Inflammatory macrophage (primary cell): Measurements from ENCODE around the gene IMPDH2.

Experiments used
- DNase-seq, 2 donors: peaks; one replicate each; pipeline ENCODE4 v3.0.0-alpha.2; 2020 to 2022

IMPDH2 gene

GRCh38 chr3:49005303-49005680 lies 23.9 kb downstream of the IMPDH2 start:
- DNase-seq, result no peak

- DNase-seq, result no peak
These were observed 24.6 kb downstream of the IMPDH2 start for GRCh38 chr3:49004352-49005302.

GRCh38 chr3:49001155-49001554 lies 28.0 kb downstream of the IMPDH2 start:
- DNase-seq, result no peak

GRCh38 chr3:48999085-48999858 lies 29.9 kb downstream of the IMPDH2 start:
- DNase-seq, result no peak

GRCh38 chr3:48997714-48998637 lies 31.2 kb downstream of the IMPDH2 start:
- no peak for DNase-seq

- DNase-seq, result no peak
These were observed 32.0 kb downstream of the IMPDH2 start for GRCh38 chr3:48997102-48997635.

- DNase-seq, result no peak
These were observed 32.6 kb downstream of the IMPDH2 start for GRCh38 chr3:48996640-48997039.

DNA sequence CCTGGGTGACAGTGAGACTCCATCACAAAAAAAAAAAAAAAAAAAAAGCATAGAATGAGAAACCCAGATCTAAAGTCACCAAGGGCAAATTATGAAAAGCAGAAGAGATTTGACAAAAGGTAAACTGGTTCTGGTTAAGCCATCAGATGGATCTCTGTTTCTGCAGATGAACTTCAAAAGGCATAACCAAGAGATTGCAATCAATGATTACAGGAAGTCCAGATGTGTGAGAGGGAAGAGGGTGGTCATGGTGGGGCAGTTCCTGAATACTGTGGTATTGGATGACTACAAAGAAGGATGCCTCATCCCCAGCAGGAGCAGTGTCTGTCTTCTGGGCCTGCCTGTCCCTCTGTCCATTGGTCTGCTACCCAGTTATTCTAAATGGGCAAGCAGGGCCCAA lies 35.4 kb downstream of the IMPDH2 start:
- DNase-seq, result peak in 1 of 2 donors; percentile 10

DNA sequence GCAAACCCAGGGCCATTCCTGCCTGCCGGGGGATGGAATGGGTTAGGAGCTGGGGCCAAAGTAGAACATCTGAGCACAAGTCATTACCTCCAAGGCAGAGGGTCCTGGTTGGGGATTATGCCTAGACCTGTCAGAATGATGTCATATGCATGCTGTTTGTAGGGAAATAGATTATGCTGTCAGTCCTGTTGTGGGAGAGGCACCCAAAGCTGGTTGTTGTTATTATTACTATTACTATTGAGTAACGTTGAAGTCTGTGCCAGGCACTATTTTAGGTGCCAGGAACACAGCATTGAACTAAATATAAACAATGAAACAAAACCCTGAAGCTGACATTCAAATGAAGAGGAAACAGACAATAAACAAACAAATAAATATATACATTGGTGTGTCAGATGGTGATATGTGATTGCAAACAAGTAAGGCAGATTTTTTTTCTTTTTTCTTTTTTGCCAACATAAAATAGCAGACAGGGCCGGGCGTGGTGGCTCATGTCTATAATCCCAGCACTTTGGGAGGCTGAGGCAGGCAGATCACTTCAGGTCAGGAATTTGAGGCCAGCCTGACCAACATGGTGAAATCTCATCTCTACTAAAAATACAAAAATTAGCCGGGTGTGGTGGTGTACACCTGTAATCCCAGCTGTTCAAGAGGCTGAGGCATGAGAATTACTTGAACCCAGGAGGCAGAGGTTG lies 37.2 kb downstream of the IMPDH2 start:
- DNase-seq, result no peak

DNA sequence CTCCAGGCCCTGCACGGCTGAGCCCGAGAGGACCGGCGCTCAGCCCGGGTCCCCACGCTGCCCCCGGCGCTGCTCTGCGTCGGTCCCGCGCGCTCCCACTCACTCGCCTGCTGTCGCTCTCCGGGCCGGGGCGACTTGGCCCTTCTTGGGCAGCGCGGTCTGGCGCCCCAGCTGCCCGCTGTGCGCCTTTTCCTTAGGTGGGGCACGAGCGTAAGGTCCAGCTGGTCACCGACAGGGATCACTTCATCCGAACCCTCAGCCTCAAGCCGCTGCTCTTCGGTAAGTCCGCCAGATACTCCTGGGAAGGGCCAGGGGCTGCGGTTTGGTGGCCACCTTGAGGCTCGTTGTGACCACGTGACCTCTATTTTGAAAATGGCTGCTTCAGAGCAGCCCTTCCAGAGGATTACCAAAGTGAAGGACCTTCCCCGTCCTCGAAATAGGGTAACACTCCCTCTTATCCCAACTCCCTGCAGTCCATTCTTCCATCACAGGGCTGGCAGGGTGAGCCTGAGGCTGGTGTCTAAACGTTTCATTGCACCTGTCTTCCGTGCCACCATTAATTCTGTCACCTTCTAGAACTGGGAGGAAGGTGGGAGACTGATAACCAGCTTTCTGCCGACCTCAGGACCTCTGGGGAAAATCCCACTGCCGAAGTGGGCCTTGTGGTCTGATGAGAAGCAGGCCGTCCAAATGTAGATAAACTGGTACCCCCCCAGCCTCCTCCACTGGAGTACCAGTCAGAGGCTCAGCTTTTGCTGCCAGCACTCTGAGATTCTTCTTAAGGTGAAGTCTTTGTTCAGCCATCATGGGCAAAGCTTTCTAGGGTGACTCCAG lies 38.3 kb downstream of the IMPDH2 start:
- peak; percentile 7 to 12 for DNase-seq

GRCh38 chr3:48989796-48990635 lies 39.2 kb downstream of the IMPDH2 start, which contains the start of gene P4HTM:
TSS of gene P4HTM (plus strand) at chr3:48990241. CDS start at chr3:48990257, 16 bp downstream.
- DNase-seq, result peak; percentile 69 to 86

DNA sequence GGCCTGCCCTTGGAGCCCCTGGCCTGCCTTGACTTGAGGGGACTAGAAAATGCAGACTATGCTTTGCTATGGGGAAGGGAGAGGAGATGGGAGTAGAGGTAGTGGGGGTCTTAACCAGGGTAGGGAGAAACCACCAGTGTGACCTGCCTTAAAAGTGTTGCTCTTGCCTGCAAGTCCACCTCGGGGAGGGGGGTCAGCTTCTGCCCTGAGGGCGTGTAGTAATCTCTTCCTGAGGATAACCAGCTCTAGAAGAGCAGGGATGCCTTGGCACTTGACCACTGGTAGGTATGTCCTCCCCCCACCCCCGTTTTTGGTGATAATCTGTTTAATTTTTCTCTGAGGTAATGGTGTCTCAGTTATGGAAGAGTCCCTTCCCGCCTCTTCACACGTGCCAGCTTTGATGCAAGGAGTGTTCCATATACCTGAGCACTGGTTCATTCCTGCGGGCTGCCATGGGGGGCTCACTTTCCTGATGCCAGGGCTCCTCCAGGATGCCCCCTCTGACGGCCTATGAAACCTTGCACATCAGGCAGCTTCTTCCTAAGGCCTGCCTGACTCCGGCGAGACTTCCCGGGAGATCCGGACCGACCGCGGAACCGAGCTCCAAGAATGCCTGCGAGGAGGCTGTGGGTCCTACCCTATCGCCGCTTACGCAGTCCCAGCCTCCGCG lies 39.9 kb downstream of the IMPDH2 start:
- DNase-seq, result no peak

GRCh38 chr3:48985831-48986376 lies 43.3 kb downstream of the IMPDH2 start:
- no peak for DNase-seq

DNA sequence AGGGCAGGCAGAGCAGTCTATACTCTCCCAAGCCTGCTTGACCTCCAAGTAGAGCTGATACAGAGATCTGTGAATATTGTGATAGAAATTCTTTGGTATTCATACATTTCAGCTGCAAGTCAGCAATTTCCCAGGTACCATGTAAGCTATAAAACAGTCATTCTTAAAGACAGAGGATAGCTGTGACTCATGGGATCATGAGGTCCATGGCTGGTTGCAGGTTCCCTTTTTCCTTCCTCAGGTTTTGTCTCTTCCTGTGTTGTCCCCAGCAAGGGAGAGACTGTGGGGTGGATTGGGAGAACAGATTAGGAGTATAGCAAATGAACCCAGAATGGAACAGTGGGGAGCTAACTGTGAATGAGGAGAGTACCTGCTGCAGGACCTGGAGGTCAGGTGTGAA lies 44.5 kb downstream of the IMPDH2 start:
- DNase-seq, result peak; percentile 68 to 80

GRCh38 chr3:48983096-48983495 lies 46.1 kb downstream of the IMPDH2 start:
- no peak for DNase-seq

GRCh38 chr3:48982686-48983085 lies 46.5 kb downstream of the IMPDH2 start:
- DNase-seq, result no peak

- DNase-seq, result no peak
These were observed 47.2 kb downstream of the IMPDH2 start for GRCh38 chr3:48982016-48982415.

- DNase-seq, result no peak
These were observed 48.9 kb downstream of the IMPDH2 start for GRCh38 chr3:48980295-48980694.

GRCh38 chr3:48979451-48979850 lies 49.7 kb downstream of the IMPDH2 start:
- no peak for DNase-seq
